Mesodermal cell (in vitro differentiated cells): ENCODE data around the gene AMBRA1. TPM values are rescaled to one million over a fixed set of nuclear protein-coding genes. Genes with fewer than 3 reads are reported as not detected.

Source experiments
- H3K27ac ChIP-seq: 2 replicates; pipeline ENCODE4 v1.7.0; 2013; ENCODE audit warnings: mild to moderate bottlenecking, low read depth, low read length, moderate library complexity; ENCODE audit not compliant: severe bottlenecking
- H3K36me3 ChIP-seq: 2 replicates; pipeline ENCODE4 v1.7.1; 2013; ENCODE audit warnings: mild to moderate bottlenecking, low read length, moderate library complexity; ENCODE audit not compliant: control insufficient read depth, insufficient read depth
- H3K4me1 ChIP-seq: one replicate; pipeline ENCODE4 v1.7.1; 2013; ENCODE audit warnings: mild to moderate bottlenecking, low read length; ENCODE audit not compliant: insufficient read depth, control insufficient read depth, poor library complexity, severe bottlenecking
- H3K4me3 ChIP-seq: 2 replicates; pipeline ENCODE4 v1.7.0; 2013; ENCODE audit warnings: low read length, control low read depth, mild to moderate bottlenecking; ENCODE audit not compliant: insufficient read depth, poor library complexity, severe bottlenecking; ENCODE audit errors: extremely low read depth
- H3K9me3 ChIP-seq: 2 replicates; pipeline ENCODE4 v1.7.1; 2013; ENCODE audit warnings: mild to moderate bottlenecking, low read length, moderate library complexity; ENCODE audit not compliant: control insufficient read depth
- WGBS, 2 experiments: methylation state at CpG; one replicate each; pipeline ENCODE4 v1.1.5; 2013; ENCODE audit warnings: missing lambda C conversion rate in 2 of 2; ENCODE audit not compliant: insufficient coverage in 2 of 2; 5-methylcytosine and 5-hydroxymethylcytosine counted together
- polyA plus RNA-seq, 2 experiments: library from polyadenylated mRNA; stranded (reverse); fragments of 50-300 nt; gene quantifications; one replicate each; pipeline ENCODE4 v1.2.3, GENCODE V29; 2013

Gene AMBRA1
- 20.1 TPM for polyA plus RNA-seq (2013, experiment 1 of 2)
- polyA plus RNA-seq (2013, experiment 2 of 2), result 18.3 TPM

DNA sequence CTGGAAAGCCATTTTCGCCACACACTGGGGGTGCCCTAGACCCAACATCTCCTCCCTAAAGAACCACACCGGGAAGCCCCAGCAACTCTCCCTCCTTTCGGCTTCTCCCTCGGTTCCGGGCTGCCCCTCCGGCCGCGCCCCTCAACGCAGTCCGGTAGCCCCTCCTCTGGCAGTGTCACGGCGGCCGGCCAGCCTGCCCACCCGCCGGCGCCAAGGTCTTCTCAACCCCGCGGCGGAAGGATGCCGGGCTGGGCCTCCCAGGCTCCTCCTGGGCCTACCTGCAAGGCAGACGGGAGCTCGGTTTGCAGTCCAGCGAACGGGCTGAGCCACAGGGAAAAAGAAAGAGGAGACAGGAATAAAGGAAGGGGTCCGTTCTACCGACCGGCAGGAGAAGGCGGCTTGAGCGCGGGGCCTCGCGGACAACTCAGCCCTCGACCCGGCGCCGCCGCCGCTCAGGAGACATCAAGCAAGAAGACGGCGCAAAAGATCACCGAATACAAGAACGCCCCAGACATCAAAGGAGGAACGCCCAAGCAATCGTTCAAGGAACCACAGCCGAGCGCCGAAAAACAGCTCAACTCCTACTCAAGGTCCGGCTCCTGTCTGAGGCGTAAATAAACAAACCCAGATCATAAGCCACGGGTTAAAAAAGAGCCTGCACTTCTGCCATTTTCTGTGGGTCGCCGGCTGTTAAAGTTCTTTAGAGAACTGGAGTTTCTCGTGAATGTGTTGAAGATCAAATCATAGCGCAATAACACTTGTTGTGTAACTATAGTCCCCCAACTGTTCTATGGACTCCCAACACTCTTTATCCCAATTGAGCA, at the start of gene AMBRA1:
Gene AMBRA1, minus strand, starts transcription at position 474 of the 824 bp plus-strand sequence. CDS start 45,643 bp downstream, outside the sequence.
- Histone ChIP-seq H3K9me3 (no peaks in the 10 kb centered on the region), H3K4me3 (peak within 1 kb of the TSS; percentile 85), H3K27ac (peak within 1 kb of the TSS; percentile 76), H3K4me1 (peaks cover 13% of the 10 kb centered on the region), H3K36me3 (peaks cover 8% of the 10 kb centered on the region)
- 0 to 1% methylated on average over 34 to 44 of the region's 54 CpGs for WGBS, 2 experiments

DNA sequence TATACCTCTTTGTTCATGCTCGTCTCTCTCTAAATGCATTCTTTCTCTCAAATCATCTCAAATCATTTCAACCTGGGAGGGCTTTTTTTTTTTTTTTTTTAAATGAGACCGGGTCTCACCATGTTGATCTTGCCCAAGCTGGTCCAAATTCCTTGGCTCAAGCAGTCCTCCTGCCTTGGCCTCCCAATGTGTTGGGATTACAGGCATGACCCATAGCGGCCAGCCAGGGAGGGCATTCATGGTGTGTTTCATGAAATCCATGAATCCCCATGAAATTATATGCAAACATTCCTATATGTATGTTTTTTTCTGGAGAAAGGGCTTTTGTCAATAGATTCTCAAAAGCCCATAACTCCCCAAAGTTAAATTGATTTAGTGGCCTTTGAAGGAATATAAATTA, 49.7 kb upstream of the AMBRA1 start:
- Histone ChIP-seq H3K36me3 (peaks cover 76% of the 10 kb centered on the region), H3K4me1 (peaks cover 12% of the 10 kb centered on the region), H3K4me3 (no peak overlapping the region), H3K9me3 (no peaks in the 10 kb centered on the region), H3K27ac (no peak overlapping the region)
- no CpG with 5 or more reads among the region's 3 CpGs for WGBS, 2 experiments

- H3K27ac ChIP-seq, result no peak overlapping the region
- H3K36me3 ChIP-seq, result peaks cover 79% of the 10 kb centered on the region
- peaks cover 4% of the 10 kb centered on the region for H3K4me1 ChIP-seq
- no peaks in the 10 kb centered on the region for H3K9me3 ChIP-seq
- 95 to 98% methylated on average over 6 of the region's 8 CpGs for WGBS, 2 experiments
- no peak overlapping the region for H3K4me3 ChIP-seq
These were observed 49.0 kb upstream of the AMBRA1 start for GRCh38 chr11:46642627-46643335.

DNA sequence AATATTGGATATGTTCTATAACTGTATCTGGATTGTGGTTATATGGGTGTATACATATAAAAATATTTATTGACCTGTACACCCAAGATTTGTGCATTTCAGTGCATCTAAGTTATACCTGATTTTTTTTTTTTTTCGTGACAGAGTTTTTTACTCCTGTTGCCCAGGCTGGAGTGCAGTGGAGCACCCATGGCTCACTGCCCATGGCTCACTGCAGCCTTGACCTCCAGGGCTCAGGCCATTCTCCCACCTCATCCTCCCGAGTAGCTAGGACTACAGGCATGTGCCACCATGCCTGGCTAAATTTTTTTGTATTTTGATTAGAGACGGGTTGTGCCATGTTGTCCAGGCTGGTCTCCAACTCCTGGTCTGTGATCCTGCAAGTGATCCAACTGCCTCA, 47.8 kb upstream of the AMBRA1 start:
- no peak overlapping the region for H3K4me3 ChIP-seq
- H3K27ac ChIP-seq, result no peak overlapping the region
- H3K4me1 ChIP-seq, result no peaks in the 10 kb centered on the region
- no peaks in the 10 kb centered on the region for H3K9me3 ChIP-seq
- WGBS, 2 experiments, result 81 to 100% methylated on average over 1 to 2 of the region's 3 CpGs
- peaks cover 80% of the 10 kb centered on the region for H3K36me3 ChIP-seq

DNA sequence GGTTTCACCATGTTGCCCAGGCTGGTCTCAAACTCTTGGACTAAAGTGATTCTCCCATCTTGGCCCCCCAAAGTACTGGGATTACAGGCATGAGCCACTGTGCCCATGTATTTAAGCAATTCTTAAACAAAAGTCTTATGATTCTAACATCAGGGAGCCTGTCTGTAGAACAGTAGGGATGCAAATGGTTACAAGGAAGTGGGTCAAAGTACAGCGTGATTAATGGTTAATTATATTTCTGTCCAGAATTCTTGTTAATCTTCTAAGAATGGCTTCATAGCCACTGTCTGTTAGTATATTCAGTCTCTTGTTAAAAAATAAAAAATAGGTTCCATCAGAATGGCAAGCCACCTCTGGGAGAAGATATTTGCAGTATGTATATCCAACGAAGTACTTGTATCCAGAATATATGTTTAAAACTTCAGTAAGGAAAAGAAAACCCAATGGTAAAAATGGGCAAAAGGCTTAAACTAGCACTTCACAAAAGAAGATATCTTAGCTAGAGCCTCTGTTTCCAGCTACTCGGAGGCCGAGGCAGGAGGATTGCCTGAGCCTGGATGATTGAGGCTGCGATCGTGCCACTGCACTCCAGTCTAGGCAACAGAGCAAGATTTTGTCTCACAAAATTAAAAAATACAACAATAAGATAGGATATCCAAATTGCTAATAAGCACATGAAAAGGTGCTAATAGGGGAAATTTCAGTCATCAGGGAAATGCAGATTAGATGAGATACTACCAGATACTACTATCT, 46.4 kb upstream of the AMBRA1 start:
- H3K4me3 ChIP-seq, result no peak overlapping the region
- no peaks in the 10 kb centered on the region for H3K9me3 ChIP-seq
- peaks cover 79% of the 10 kb centered on the region for H3K36me3 ChIP-seq
- H3K4me1 ChIP-seq, result no peaks in the 10 kb centered on the region
- no peak overlapping the region for H3K27ac ChIP-seq
- 90 to 97% methylated on average over 5 of the region's 6 CpGs for WGBS, 2 experiments

DNA sequence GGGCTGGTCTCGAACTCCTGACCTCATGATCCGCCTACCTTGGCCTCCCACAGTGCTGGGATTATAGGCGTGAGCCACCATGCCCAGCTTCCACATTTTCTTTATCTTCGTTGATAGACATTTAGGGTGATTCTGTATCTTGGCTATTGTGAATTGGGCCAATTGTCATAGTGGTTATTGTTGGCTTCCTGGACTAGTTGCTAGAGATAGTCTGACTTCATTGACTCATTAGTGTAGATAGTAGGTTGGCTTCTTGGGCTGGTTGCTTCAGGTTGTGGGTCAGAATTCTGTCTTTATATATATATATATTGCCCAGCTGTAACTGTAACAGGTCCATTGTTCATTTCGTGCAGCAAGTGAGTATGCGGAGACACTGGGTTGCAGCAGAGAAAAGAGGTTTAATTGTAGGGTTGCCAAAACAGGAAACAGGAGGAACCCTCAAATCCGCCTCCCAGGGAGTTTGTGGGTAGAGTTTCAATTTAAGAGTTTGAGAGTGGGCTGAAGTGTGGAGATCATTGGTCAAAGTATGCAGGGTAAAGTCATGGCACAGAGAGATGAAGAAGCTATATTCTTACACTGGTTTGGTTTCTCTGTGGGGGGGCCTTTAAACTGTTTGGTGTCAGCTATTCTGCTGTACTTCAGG, 45.5 kb upstream of the AMBRA1 start:
- H3K27ac ChIP-seq, result no peak overlapping the region
- H3K4me3 ChIP-seq, result no peak overlapping the region
- H3K36me3 ChIP-seq, result peaks cover 77% of the 10 kb centered on the region
- no peaks in the 10 kb centered on the region for H3K9me3 ChIP-seq
- H3K4me1 ChIP-seq, result no peaks in the 10 kb centered on the region
- 83 to 91% methylated on average over 5 to 6 of the region's 7 CpGs for WGBS, 2 experiments

DNA sequence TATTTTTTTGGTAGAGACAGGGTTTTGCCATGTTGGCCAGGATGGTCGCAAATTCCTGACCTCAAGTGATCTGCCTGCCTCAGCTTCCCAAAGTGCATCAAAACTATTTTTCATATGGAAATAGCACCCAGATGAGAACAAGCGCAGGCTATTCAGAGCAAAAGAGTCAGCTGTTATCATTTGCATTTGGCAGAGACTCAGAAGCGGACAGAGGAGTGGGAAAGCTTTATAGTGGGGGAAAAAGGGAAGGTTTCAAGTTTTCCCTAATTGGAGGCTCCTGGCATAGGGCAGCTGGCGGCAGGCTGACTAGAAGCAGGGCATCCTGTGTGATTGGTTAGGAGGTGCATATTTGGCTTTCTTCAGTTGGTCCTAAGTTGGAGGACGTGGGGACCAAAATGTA, 43.7 kb upstream of the AMBRA1 start:
- no peaks in the 10 kb centered on the region for H3K4me1 ChIP-seq
- H3K27ac ChIP-seq, result no peak overlapping the region
- H3K36me3 ChIP-seq, result peaks cover 64% of the 10 kb centered on the region
- no peaks in the 10 kb centered on the region for H3K9me3 ChIP-seq
- 91 to 95% methylated on average over 4 of the region's 5 CpGs for WGBS, 2 experiments
- no peak overlapping the region for H3K4me3 ChIP-seq

- H3K4me3 ChIP-seq, result no peak overlapping the region
- H3K27ac ChIP-seq, result no peak overlapping the region
- H3K36me3 ChIP-seq, result peaks cover 64% of the 10 kb centered on the region
- no peaks in the 10 kb centered on the region for H3K9me3 ChIP-seq
- WGBS, 2 experiments, result 90 to 100% methylated on average over 2 to 3 of the region's 5 CpGs
- H3K4me1 ChIP-seq, result no peaks in the 10 kb centered on the region
These were observed 41.8 kb upstream of the AMBRA1 start for GRCh38 chr11:46635557-46636139.

DNA sequence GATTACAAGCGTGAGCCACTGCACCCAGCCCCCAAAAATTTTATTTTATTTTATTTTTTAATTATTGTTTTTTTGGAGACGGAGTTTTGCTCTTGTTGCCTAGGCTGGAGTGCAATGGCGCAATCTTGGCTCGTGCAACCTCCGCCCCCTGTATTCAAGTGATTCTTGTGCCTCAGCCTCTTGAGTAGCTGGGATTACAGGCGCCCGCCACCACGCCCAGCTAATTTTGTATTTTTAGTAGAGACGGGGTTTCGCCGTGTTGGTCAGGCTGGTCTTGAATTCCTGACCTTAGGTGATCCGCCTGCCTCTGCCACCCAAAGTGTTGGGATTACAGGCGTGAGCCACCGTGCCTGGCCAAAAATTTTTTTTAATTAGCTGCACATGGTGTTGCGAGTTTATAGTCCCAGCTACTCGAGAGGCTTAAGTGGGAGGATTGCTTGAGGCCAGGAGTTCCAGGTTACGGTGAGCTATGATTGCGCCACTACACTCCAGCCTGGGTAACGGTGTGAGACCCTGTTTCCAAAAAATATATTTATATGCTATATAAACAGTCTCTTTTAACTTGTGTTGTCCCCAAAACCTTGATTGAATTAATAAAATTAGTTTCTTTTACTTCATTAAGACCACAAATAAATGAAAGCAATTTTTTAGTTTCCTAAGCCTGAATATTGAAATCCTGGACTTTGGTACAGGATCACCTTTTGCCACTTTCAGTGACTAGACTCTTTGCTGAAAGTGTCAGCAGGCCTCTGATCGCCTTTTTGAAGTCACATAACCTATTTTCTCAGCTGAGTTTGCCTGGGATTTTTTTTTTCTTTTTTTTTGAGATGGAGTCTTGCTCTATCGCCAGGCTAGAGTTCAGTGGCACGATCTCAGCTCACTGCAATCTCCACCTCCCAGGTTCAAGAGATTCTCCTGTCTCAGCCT, 39.7 kb upstream of the AMBRA1 start:
- Histone ChIP-seq H3K4me3 (no peak overlapping the region), H3K9me3 (no peaks in the 10 kb centered on the region), H3K4me1 (no peaks in the 10 kb centered on the region), H3K36me3 (peaks cover 66% of the 10 kb centered on the region), H3K27ac (no peak overlapping the region)
- 96 to 98% methylated on average over 18 of the region's 22 CpGs for WGBS, 2 experiments
